HepG2 (cell line): Measurements from ENCODE around the gene GRIA3. TPM values are rescaled to one million over a fixed set of nuclear protein-coding genes. Genes with fewer than 3 reads are reported as not detected.

Experiments
- ATAC-seq: fragments of 200-7000 bp; cut with Tn5 transposase; 3 replicates; pipeline ENCODE4 v1.9.1; 2020; ENCODE audit warnings: mild to moderate bottlenecking, moderate library complexity
- BruUV-seq: library from RNA; stranded (reverse); fragments of 400-500 nt; replicated peaks from 2 replicates; lab custom pipeline; 2021; lab: Mats Ljungman, UMichigan
- CTCF ChIA-PET: fragments of 300-600 bp; formaldehyde crosslinking; extraction: SDS; loops from one replicate; lab custom pipeline; 2021; ENCODE audit warnings: low total read pairs, inconsistent platforms, low intra/inter-chr PET ratio; lab: Yijun Ruan, JAX
- POLR2A ChIA-PET: fragments of 350-600 bp; sonication (Branson Sonifier 250); formaldehyde crosslinking; loops from one replicate; lab custom pipeline; 2020; ENCODE audit warnings: antibody characterized with exemption, inconsistent platforms; lab: Yijun Ruan, JAX
- DNase-seq: peaks from one replicate; pipeline ENCODE4 v3.0.0-alpha.2; 2015; ENCODE audit warnings: low spot score
- FAIRE-seq: peaks from 3 replicates; lab custom pipeline; 2011; peaks lifted over from hg19 to GRCh38; lab: Jason Lieb, UNC
- H2AFZ ChIP-seq: one replicate; pipeline ENCODE4 v1.6.1; 2011; ENCODE audit warnings: low read length, inconsistent platforms
- H3K27ac ChIP-seq: fragments of 300-600 bp; 3 replicates; pipeline ENCODE4 v1.8.0; 2011; ENCODE audit warnings: mixed run types, mild to moderate bottlenecking, mixed read lengths, low read length, inconsistent platforms; ENCODE audit not compliant: insufficient read depth; ENCODE audit errors: extremely low read length
- H3K27me3 ChIP-seq, 2 experiments: fragments of 200-600 bp in 1 of 2; 2 replicates in 1 of 2; 3 replicates in 1 of 2; pipeline versions ENCODE4 v1.6.0 to v1.8.0; 2011; ENCODE audit warnings: low read length in 2 of 2, mild to moderate bottlenecking in 2 of 2, moderate library complexity in 2 of 2, inconsistent platforms in 1 of 2; ENCODE audit not compliant: insufficient read depth in 2 of 2, control insufficient read depth in 1 of 2
- H3K36me3 ChIP-seq, 2 experiments: fragments of 200-600 bp in 1 of 2; replicated peaks in 1 of 2; 2 replicates in 1 of 2; 3 replicates in 1 of 2; pipeline versions ENCODE4 v1.5.1 to v1.8.0; 2011; ENCODE audit warnings: low read length in 2 of 2, inconsistent platforms in 1 of 2; ENCODE audit not compliant: insufficient read depth in 2 of 2, control insufficient read depth in 1 of 2
- H3K4me1 ChIP-seq: 2 replicates; pipeline ENCODE4 v1.5.1; 2012; ENCODE audit warnings: low read length, inconsistent platforms; ENCODE audit not compliant: insufficient read depth
- H3K4me2 ChIP-seq: 2 replicates; pipeline ENCODE4 v1.6.0; 2011; ENCODE audit warnings: low read depth, low read length, inconsistent platforms
- H3K4me3 ChIP-seq, 3 experiments: fragments of 200-600 bp in 1 of 3; sonication (generic), shearing (Covaris generic) in 1 of 3; replicated peaks in 1 of 3; 2 replicates each; pipeline ENCODE4 v1.5.1; 2011 to 2016; ENCODE audit warnings: low read length in 3 of 3, inconsistent platforms in 2 of 3, low read depth in 2 of 3, mild to moderate bottlenecking in 2 of 3, control low read depth in 1 of 3, mixed read lengths in 1 of 3; ENCODE audit not compliant: insufficient read depth in 1 of 3
- H3K79me2 ChIP-seq: one replicate; pipeline ENCODE4 v1.6.1; 2011; ENCODE audit warnings: low read length, inconsistent platforms; ENCODE audit not compliant: insufficient read depth
- H3K9ac ChIP-seq: 2 replicates; pipeline ENCODE4 v1.6.0; 2011; ENCODE audit warnings: mild to moderate bottlenecking, low read depth, low read length, inconsistent platforms; ENCODE audit not compliant: insufficient read depth
- H3K9me3 ChIP-seq: 2 replicates; pipeline ENCODE4 v1.5.1; 2012; ENCODE audit warnings: mild to moderate bottlenecking, low read length
- H4K20me1 ChIP-seq: 2 replicates; pipeline ENCODE4 v1.6.0; 2011; ENCODE audit warnings: inconsistent platforms, mild to moderate bottlenecking, low read length, moderate library complexity; ENCODE audit not compliant: insufficient read depth
- ATAD3A ChIP-seq: sonication (generic); formaldehyde crosslinking; IDR thresholded peaks from 2 replicates; pipeline ENCODE4 v1.4.0; 2020; ENCODE audit warnings: missing genetic modification reagents
- FOXO1 ChIP-seq: sonication (generic); formaldehyde crosslinking; IDR thresholded peaks from 2 replicates; pipeline ENCODE4 v1.4.0; 2020; ENCODE audit warnings: missing genetic modification reagents
- GMEB2 ChIP-seq: IDR thresholded peaks from 2 replicates; pipeline ENCODE4 v1.6.1; 2016; ENCODE audit warnings: missing biosample characterization, missing genetic modification reagents, low read depth
- HNF1B ChIP-seq: sonication (generic); formaldehyde crosslinking; IDR thresholded peaks from 2 replicates; pipeline ENCODE4 v1.5.1; 2020; ENCODE audit warnings: mild to moderate bottlenecking, moderate library complexity, missing genetic modification reagents
- MNT ChIP-seq: fragments of 450-650 bp; IDR thresholded peaks from 2 replicates; pipeline ENCODE4 v1.6.1; 2016
- MTA1 ChIP-seq: sonication (generic); formaldehyde crosslinking; IDR thresholded peaks from 2 replicates; pipeline ENCODE4 v1.4.0; 2020; ENCODE audit warnings: missing genetic modification reagents, mild to moderate bottlenecking, borderline replicate concordance
- NKX3-1 ChIP-seq: sonication (generic); formaldehyde crosslinking; IDR thresholded peaks from 2 replicates; pipeline ENCODE4 v1.5.0; 2020; ENCODE audit warnings: missing genetic modification reagents
- SNAPC4 ChIP-seq: sonication (generic); formaldehyde crosslinking; IDR thresholded peaks from 2 replicates; pipeline ENCODE4 v1.4.0; 2020; ENCODE audit warnings: mild to moderate bottlenecking, missing genetic modification reagents
- SRY ChIP-seq: sonication (generic); formaldehyde crosslinking; IDR thresholded peaks from 2 replicates; pipeline ENCODE4 v1.8.0; 2022; ENCODE audit warnings: mild to moderate bottlenecking, missing genetic modification reagents
- ZNF460 ChIP-seq: sonication (generic); formaldehyde crosslinking; IDR thresholded peaks from 2 replicates; pipeline ENCODE4 v1.5.1; 2020; ENCODE audit warnings: missing genetic modification reagents, mild to moderate bottlenecking, borderline replicate concordance
- ZUFSP ChIP-seq: sonication (generic); formaldehyde crosslinking; IDR thresholded peaks from 2 replicates; pipeline ENCODE4 v1.9.0; 2021; ENCODE audit warnings: missing genetic modification reagents, mild to moderate bottlenecking, borderline replicate concordance
- WGBS: methylation state at CpG from one replicate; pipeline ENCODE4 v1.1.6; 2017; ENCODE audit warnings: low lambda C conversion rate; 5-methylcytosine and 5-hydroxymethylcytosine counted together
- in situ Hi-C: cut with HindIII; loops from 2 replicates; pipeline ENCODE4 v1.10.0; 2017; ENCODE audit warnings: low pct_unique_long_range_greater_than_20kb; ENCODE audit not compliant: extremely low pct_ligation_motif_present
- intact Hi-C: fragments of 100-400 bp; cut with micrococcal nuclease; formaldehyde crosslinking; loops from one replicate; pipeline ENCODE4 v1.10.0; 2022; ENCODE audit not compliant: unreplicated experiment
- polyA plus RNA-seq, 8 experiments: library from polyadenylated mRNA; depleted of rRNA in 3 of 8; stranded (reverse) in 7 of 8; unstranded in 1 of 8; fragments of >200 nt; fragmentation: Illumina TruSeq in 4 of 8; extraction: Trizol in 4 of 8; gene quantifications; 2 replicates each; pipeline versions ENCODE4 v1.2.1 to v1.2.3, GENCODE V29; 2011 to 2016; ENCODE audit warnings: low read depth in 4 of 8, missing spikeins in 1 of 8, mixed read lengths in 1 of 8; ENCODE audit not compliant: insufficient read depth in 1 of 8
- total RNA-seq, 5 experiments: library from RNA; depleted of rRNA; stranded (reverse); fragments of >200 nt; fragmentation: Illumina TruSeq; extraction: Trizol; gene quantifications; 2 replicates each; pipeline ENCODE4 v1.2.3, GENCODE V29; 2016; ENCODE audit warnings: low read depth in 1 of 5

Gene GRIA3
- total and polyA plus RNA-seq, 2 of the 13 experiments (the other 11 are each of a cell fraction or from before 2014, with no cell fraction given) = not detected

GRCh38 chrX:123308658-123309057 lies 124.6 kb downstream of the GRIA3 start:
- Histone ChIP-seq H3K4me3 (no peak overlapping the region), H3K27ac (no peak overlapping the region), H3K9ac (no peak overlapping the region), H3K4me1 (no peaks in the 10 kb centered on the region), H4K20me1 (no peaks in the 10 kb centered on the region), H3K9me3 (no peaks in the 10 kb centered on the region), H3K79me2 (no peaks in the 10 kb centered on the region), H3K27me3 (no peaks in the 10 kb centered on the region; a peak in 1 of 5 replicates), H3K4me2 (no peak overlapping the region), H3K36me3 (no peaks in the 10 kb centered on the region), H2AFZ (no peak overlapping the region)
- ATAC-seq = no peak
- no peak for FAIRE-seq
- no TSS peak for BruUV-seq
- in situ Hi-C loops = no loop called here
- intact Hi-C loops = no loop called here
- ChIA-PET POLR2A (no interaction called here), CTCF (no interaction called here)
- WGBS = 20% methylated on average over 2 of the region's 5 CpGs
- no peak for DNase-seq
- TF ChIP-seq ZUFSP (CRISPR knock-in tag) (no peak), SNAPC4 (CRISPR knock-in tag) (no peak), HNF1B (CRISPR knock-in tag) (no peak), ATAD3A (CRISPR knock-in tag) (no peak), ZNF460 (no peak), MNT (no peak), SRY (CRISPR knock-in tag) (no peak), GMEB2 (no peak), NKX3-1 (CRISPR knock-in tag) (no peak), MTA1 (CRISPR knock-in tag) (no peak), FOXO1 (no peak)
